Hematopoietic multipotent progenitor cell treated with erythropoietin and hydrocortisone succinate and interleukin-3 and kit ligand, for 17 days (in vitro differentiated cells): ENCODE results near the gene ARV1.
"Not testable (repeated sequence)": the region's sequence is repeated elsewhere in the genome, so short reads cannot be mapped to it uniquely, and the experiment has no call there.

Source experiments
- DNase-seq: peaks from one replicate; pipeline ENCODE4 v3.0.0-alpha.2; 2015; ENCODE audit warnings: low spot score

ARV1 gene

DNA sequence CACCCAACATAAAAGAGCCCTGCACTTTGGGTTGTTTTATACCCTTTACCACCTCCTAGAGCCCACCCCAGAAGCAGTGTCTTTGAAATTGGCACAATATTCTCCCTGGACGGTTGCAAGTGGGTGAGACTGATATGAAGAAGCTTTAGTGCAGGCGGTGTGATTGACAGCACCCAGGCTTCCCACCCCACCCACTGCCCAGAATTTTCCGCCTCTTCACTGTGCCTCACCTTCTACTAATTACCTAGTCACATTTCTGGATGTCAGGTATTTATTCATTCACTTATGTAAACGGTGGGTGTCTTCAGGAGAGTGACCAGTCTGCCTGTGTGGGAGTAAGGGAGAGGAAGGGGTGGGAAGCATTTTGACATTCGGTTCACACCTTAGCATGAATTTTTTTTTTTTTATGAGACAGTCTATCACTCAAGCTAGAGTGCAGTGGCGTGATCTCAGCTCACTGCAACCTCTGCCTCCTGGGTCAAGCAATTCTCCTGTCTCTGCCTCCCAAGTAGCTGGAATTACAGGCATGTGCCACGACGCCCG lies 62.9 kb downstream of the ARV1 start:
- no peak for DNase-seq

DNA sequence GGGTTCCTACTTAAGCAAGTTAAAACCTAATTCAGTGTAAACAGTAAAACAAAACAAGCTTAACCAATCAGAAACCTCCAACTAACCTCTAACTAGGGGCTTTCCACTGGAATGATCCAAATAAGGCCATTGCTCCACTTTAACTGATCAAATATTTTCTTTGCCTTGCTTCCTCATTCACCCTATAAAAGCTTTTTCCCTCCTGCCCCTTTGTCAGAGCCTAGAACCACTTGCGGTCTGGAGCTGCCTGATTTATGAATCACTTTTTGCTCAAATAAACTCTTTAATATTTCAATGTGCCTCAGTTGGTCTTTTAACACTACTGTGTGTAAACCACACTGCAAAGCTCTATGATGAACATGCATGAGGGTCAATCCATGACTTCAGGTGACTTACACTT lies 65.7 kb downstream of the ARV1 start:
- no peak for DNase-seq

- no peak for DNase-seq
These were observed 66.4 kb downstream of the ARV1 start for GRCh38 chr1:231045286-231045685.

- DNase-seq, result not testable (repeated sequence)
These were observed 67.2 kb downstream of the ARV1 start for GRCh38 chr1:231045921-231046729.

- DNase-seq, result no peak
These were observed 68.0 kb downstream of the ARV1 start for GRCh38 chr1:231046730-231047395.

DNA sequence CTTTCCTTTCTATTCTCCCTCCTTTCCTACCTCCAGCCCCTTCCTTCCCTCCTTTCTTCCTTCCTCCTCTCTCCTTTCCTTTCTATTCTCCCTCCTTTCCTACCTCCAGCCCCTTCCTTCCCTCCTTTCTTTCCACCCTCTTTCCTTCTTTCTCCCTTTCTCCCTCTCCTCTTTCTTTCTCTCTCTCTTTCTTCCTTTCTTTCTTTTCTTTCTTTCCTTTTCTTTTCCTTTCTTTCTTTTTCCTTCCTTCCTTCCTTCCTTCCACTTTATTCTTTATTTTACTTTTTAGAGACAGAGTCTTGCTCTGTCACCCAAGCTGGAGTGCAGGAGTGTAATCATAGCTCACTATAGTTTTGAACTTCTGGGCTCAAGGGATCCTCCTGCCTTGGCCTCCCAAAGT lies 68.6 kb downstream of the ARV1 start:
- DNase-seq, result not testable (repeated sequence)

GRCh38 chr1:231048419-231048818 lies 69.5 kb downstream of the ARV1 start:
- not testable (repeated sequence) for DNase-seq

DNA sequence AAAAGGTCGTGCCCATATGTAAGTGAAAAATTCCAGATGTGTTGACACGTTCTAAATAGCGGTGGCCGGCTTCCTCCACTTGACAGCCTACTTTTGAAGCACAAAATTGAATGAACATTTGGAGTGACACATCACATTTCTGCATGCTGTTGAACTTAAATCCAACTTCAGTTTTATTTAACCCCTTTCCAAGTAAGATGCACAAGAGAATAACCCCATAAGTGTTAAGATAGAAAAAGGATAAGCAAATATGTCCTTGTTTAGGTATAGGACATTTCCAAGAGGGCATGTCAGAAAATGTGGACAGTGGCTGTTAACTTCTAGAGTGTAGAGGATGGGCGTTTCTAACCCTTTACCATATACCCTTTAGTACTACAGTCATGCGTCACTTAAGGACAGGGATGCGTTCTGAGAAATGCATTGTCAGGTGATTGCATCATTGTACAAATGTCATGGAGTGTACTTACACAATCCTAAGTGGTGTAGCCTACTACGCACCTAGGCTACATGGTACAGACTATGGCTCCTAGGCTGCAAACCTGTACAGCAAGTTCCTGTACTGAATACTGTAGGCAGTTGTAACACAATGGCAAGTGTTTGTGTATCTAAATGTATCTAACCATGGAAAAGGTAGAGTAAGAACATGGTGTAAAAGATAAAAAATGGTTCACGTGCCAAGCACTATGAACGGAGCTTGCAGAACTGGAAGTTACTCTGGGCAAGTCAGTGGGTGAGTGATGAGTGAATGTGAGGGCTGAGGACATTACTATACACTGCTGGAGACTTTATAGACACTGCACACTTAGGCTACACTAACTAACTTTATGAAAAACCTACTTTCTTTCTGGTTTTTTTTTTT lies 70.5 kb downstream of the ARV1 start:
- DNase-seq, result no peak
